Uterus (tissue), 2 donors: ENCODE data around the gene BMP2K.

ENCODE experiments used
- CTCF ChIP-seq, 4 experiments: fragments of 200-600 bp in 2 of 4; fragments of 450-650 bp in 2 of 4; sonication (generic) in 2 of 4; IDR thresholded peaks; one replicate each; pipeline ENCODE4 v1.5.1; 2016 to 2019; ENCODE audit warnings: antibody characterized with exemption in 4 of 4, mild to moderate bottlenecking in 2 of 4, moderate library complexity in 1 of 4
- POLR2A ChIP-seq, 2 donors: fragments of 450-650 bp; IDR thresholded peaks; one replicate each; pipeline ENCODE4 v1.6.1; 2016; ENCODE audit warnings: antibody characterized with exemption in 2 of 2, mild to moderate bottlenecking in 1 of 2, moderate library complexity in 1 of 2

- TF ChIP-seq POLR2A (IDR thresholded peaks at IDR 0.05) (no peak), CTCF (IDR thresholded peaks at IDR 0.05) (no peak)
These were observed 42.5 kb downstream of the BMP2K start for GRCh38 chr4:78818530-78819079.
